C4-2B (cell line): ENCODE results near the gene TJP3.

Experiments used
- H3K27ac ChIP-seq: fragments of 450-650 bp; 2 replicates; pipeline ENCODE4 v1.5.1; 2017
- ZFX ChIP-seq: fragments of 450-650 bp; IDR thresholded peaks from 2 replicates; pipeline ENCODE4 v1.6.1; 2017
- TF ChIP-seq, protein P1 (sequence below): fragments of 450-650 bp; conservative IDR thresholded peaks from 2 replicates; pipeline ENCODE4 v1.5.1; 2017; ENCODE audit warnings: mild to moderate bottlenecking

TJP3 gene

DNA sequence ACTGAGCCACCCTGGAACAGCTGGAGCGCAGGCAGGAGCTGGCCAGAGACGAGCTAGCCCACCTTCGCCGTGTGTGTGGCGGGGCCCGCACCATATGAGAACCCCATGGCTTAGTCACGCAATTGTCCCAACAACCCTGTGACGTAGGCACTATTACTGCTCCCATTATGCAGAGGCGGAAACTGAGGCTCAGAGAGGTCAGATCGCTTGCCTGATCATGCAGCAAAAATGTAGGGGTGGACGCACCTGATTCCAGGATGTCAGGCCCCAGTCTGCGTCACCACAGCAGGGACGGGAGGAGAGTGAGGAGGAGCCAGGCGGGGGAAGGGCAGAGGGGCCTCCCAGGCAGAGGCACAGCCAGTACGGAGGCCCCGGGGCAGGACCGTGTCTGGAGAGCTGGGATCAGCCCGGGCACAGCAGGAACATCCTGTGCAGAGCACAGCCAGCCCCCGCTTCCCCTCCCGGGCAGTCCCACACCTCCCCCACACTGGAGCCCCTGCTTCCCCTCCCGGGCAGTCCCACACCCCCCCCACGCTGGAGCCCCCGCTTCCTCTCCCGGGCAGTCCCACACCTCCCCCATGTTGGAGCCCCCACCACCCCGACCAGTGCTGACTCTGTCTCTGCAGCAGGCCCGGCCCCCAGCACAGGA, 24.7 kb upstream of the TJP3 start:
- TF ChIP-seq, protein P1, sequence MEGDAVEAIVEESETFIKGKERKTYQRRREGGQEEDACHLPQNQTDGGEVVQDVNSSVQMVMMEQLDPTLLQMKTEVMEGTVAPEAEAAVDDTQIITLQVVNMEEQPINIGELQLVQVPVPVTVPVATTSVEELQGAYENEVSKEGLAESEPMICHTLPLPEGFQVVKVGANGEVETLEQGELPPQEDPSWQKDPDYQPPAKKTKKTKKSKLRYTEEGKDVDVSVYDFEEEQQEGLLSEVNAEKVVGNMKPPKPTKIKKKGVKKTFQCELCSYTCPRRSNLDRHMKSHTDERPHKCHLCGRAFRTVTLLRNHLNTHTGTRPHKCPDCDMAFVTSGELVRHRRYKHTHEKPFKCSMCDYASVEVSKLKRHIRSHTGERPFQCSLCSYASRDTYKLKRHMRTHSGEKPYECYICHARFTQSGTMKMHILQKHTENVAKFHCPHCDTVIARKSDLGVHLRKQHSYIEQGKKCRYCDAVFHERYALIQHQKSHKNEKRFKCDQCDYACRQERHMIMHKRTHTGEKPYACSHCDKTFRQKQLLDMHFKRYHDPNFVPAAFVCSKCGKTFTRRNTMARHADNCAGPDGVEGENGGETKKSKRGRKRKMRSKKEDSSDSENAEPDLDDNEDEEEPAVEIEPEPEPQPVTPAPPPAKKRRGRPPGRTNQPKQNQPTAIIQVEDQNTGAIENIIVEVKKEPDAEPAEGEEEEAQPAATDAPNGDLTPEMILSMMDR: no peak
- TF ChIP-seq ZFX: no peak
- H3K27ac ChIP-seq: no peak overlapping the region

DNA sequence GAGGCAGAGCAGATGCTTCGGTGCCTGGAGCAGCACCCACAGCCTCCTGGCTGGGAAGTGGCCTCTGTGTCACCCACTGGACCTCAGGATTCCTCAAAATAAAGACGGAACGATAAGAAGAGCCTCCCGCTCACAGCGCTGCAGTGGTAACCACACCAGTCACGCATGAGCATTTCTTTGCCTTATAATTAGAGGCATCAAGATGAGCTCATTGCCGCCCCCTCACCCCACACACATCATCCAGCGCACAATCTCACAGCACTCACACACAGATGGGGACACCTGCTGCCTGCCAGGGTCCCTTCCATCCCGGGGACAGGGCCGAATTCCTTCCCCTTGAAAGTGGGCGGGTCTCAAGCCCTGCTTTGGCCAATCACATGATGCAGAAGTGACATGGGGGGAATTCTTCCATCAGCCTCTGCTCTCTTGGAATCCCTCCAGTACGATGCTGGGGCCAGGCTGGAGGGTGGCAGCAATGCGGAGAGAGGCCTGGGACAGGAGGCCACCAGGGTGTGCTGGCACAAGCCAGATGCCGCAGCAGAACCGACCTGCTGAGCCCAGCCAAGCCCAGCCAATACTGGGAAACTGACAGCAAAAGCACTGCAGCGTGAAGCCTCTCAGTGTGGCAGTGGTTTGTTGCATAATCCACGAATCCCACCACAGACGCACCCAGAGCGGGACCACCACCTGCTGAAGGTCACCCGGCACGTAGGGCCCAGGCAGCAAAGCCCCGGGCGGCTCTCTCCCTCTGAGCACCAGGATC, 23.9 kb upstream of the TJP3 start:
- TF ChIP-seq, protein P1: no peak
- TF ChIP-seq ZFX: no peak
- H3K27ac ChIP-seq: no peak overlapping the region

DNA sequence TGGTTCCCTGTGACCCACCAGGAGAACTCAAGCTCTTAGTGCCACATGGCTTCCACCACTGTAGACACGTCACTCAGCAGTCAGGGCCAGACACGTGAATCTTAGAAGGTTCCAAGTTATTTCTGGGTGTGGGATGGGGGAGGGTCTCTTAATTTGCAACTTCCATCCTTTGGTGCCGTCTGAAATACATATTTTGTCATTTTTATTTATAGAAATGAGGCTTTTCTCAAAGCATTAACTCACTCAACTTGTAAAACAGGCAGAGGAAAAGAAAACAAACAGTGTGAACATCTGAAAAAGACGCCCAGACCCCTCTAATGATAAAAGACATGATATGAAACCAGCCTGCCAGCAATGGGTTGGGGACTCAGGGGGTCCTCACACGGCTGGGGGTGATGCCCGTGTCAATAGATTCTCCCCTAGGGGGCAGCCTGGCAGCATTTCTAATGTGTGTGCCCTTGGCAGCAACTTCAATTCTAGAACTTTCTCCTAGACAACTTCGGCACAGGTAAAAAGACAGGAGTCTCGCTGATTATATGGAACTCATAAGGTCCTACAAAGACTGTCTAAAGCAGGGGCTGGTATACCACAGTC, 23.3 kb upstream of the TJP3 start:
- H3K27ac ChIP-seq: no peak overlapping the region
- TF ChIP-seq, protein P1: no peak
- TF ChIP-seq ZFX: no peak

- no peak overlapping the region for H3K27ac ChIP-seq
- TF ChIP-seq, protein P1: no peak
- TF ChIP-seq ZFX: no peak
These were observed 20.8 kb upstream of the TJP3 start for GRCh38 chr19:3687393-3687773.

DNA sequence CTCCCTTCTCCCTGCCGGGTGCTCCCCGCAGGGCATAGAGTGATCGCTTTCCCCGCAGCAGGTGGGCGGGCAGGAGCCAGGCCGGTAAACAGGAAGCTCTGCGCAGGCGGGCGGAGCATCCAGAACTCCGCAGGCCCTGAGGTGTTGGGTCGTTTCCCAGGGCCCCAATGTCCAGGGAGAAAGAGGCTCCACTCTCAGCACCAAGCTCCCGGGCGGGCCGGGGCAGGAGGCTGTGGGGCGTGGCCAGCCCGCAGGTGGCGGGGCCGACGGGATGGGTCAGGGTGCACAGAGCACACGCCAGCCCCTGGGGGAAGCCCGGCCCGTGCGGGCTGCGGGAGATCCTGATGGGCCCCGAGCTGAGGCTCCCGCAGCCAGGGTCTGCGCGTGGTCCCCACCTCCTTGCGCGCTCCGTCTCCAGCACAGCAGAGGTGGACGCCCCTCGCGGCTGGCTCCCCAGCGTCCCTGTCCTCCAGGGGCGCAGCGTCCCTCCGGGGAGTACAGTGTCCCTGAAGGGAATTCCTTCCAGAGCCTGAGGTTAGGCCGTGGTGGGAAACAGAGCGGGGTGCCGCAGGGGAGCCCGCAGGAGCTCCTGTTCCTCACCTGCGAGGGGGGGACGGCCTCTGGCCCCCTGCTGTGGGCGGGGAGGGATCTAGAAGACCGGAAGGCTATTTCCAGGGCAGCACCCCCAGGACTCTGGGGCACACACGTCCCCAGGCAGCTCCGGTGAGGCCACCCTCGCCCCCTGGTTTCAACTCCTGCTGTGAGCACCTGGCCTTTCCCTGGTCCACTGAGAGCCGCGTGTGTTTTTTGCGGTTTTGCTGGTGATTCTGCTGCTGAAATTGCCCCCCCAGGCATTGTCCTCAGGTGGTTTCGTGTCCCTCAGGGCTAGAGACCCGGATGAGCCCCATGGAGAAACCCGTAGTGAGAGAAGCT, 20.1 kb upstream of the TJP3 start:
- no peak overlapping the region for H3K27ac ChIP-seq
- no peak for TF ChIP-seq ZFX
- TF ChIP-seq, protein P1: no peak

GRCh38 chr19:3690551-3691371, 17.4 kb upstream of the TJP3 start:
- no peak overlapping the region for H3K27ac ChIP-seq

More at GRCh38 chr19:3690551-3691371, 17.4 kb upstream of the TJP3 start:
- TF ChIP-seq, protein P1: no peak
- no peak for TF ChIP-seq ZFX
